Activated CD8-positive, alpha-beta memory T cell treated with anti-CD3 and anti-CD28 coated beads, Interleukin-2, amount 50 U/mL, for 4 hours (primary cell): ENCODE measurements around the gene OR52N1.

Source experiments
- DNase-seq: peaks from one replicate; pipeline ENCODE4 v3.0.0-alpha.2; 2020

Gene OR52N1

GRCh38 chr11:5791165-5791564 is at the start of gene OR52N1:
TSS of gene OR52N1 (minus strand) at chr11:5791265. CDS start at chr11:5788816, 2,449 bp downstream.
- DNase-seq = no peak

- no peak for DNase-seq
These were observed 46.6 kb upstream of the OR52N1 start for GRCh38 chr11:5837695-5838094.

- DNase-seq = no peak
These were observed 42.4 kb upstream of the OR52N1 start for GRCh38 chr11:5833446-5833845.

GRCh38 chr11:5831196-5831829 is 40.2 kb upstream of the OR52N1 start:
- no peak for DNase-seq

GRCh38 chr11:5818245-5818886 is 27.3 kb upstream of the OR52N1 start:
- no peak for DNase-seq

GRCh38 chr11:5815534-5815933 is 24.5 kb upstream of the OR52N1 start:
- DNase-seq = no peak

GRCh38 chr11:5809905-5810795 is 19.1 kb upstream of the OR52N1 start:
- no peak for DNase-seq

GRCh38 chr11:5809122-5809519 is 18.1 kb upstream of the OR52N1 start:
- no peak for DNase-seq

- DNase-seq = peak; percentile 66
These were observed 17.5 kb upstream of the OR52N1 start, which contains the start of gene OR52N2 for GRCh38 chr11:5808500-5809121. TSS of gene OR52N2 (plus strand) at chr11:5808924. CDS start at chr11:5820336, 11,412 bp downstream.

GRCh38 chr11:5807580-5807979 is 16.5 kb upstream of the OR52N1 start:
- no peak for DNase-seq

GRCh38 chr11:5803982-5804381 is 12.9 kb upstream of the OR52N1 start:
- DNase-seq = no peak

- DNase-seq = no peak
These were observed 5.5 kb upstream of the OR52N1 start for GRCh38 chr11:5796541-5796940.

- DNase-seq = no peak
These were observed 7.8 kb downstream of the OR52N1 start, which contains the start of gene OR52N5 for GRCh38 chr11:5783255-5783654. TSS of gene OR52N5 (minus strand) at chr11:5783355. CDS start at chr11:5778634, 4,721 bp downstream.

GRCh38 chr11:5767056-5767455 is 24.0 kb downstream of the OR52N1 start:
- no peak for DNase-seq

GRCh38 chr11:5753943-5754342 is 37.1 kb downstream of the OR52N1 start, which contains the start of gene OR52N4:
TSS of gene OR52N4 (plus strand) at chr11:5754243. CDS start at chr11:5754741, 498 bp downstream.
- no peak for DNase-seq

GRCh38 chr11:5749836-5750235 is 41.2 kb downstream of the OR52N1 start:
- no peak for DNase-seq

GRCh38 chr11:5746614-5747013 is 44.5 kb downstream of the OR52N1 start:
- no peak for DNase-seq

- no peak for DNase-seq
These were observed 52.6 kb downstream of the OR52N1 start for GRCh38 chr11:5738431-5738830.

- no peak for DNase-seq
These were observed 53.2 kb downstream of the OR52N1 start for GRCh38 chr11:5737670-5738392.

GRCh38 chr11:5737091-5737490 is 54.0 kb downstream of the OR52N1 start:
- no peak for DNase-seq
